SK-N-SH treated with all-trans-retinoic acid at 6 μM for 48 hours (cell line): ENCODE data around the gene LRRC4C.
A peak's percentile ranks its signal among the peaks of the same experiment; 100 is the strongest.

Experiments
- ATAC-seq: fragments of 200-7000 bp; cut with Tn5 transposase; 3 replicates; pipeline ENCODE4 v1.9.1; 2020; ENCODE audit warnings: mild to moderate bottlenecking, moderate library complexity
- ARNTL ChIP-seq: fragments of 450-650 bp; formaldehyde crosslinking; IDR thresholded peaks from 2 replicates; pipeline ENCODE4 v1.5.0; 2020; ENCODE audit warnings: low read depth, mild to moderate bottlenecking, moderate library complexity, borderline replicate concordance
- BACH2 ChIP-seq: fragments of 250-450 bp; sonication (Bioruptor Pico); IDR thresholded peaks from 2 replicates; pipeline ENCODE4 v1.9.0; 2021; ENCODE audit warnings: mild to moderate bottlenecking, borderline replicate concordance
- CSDC2 ChIP-seq: fragments of 250-450 bp; sonication (Bioruptor Pico); IDR thresholded peaks from 2 replicates; pipeline ENCODE4 v1.5.0; 2020; ENCODE audit warnings: mild to moderate bottlenecking, moderate library complexity
- CSRNP3 ChIP-seq: fragments of 250-450 bp; sonication (Bioruptor Pico); IDR thresholded peaks from 2 replicates; pipeline ENCODE4 v1.5.1; 2021; ENCODE audit warnings: mild to moderate bottlenecking, moderate library complexity
- ESRRG ChIP-seq: fragments of 250-450 bp; sonication (Bioruptor Pico); IDR thresholded peaks from 2 replicates; pipeline ENCODE4 v1.6.1; 2021; ENCODE audit warnings: mild to moderate bottlenecking
- GLIS3 ChIP-seq: fragments of 250-450 bp; sonication (Bioruptor Pico); IDR thresholded peaks from 2 replicates; pipeline ENCODE4 v1.5.0; 2020; ENCODE audit warnings: mild to moderate bottlenecking, moderate library complexity
- PATZ1 ChIP-seq: fragments of 250-450 bp; sonication (Bioruptor Pico); IDR thresholded peaks from 2 replicates; pipeline ENCODE4 v1.8.0; 2020; ENCODE audit warnings: mild to moderate bottlenecking, moderate library complexity, borderline replicate concordance
- POU6F1 ChIP-seq: fragments of 250-450 bp; sonication (Bioruptor Pico); IDR thresholded peaks from 2 replicates; pipeline ENCODE4 v1.8.0; 2021; ENCODE audit warnings: low read depth, mild to moderate bottlenecking, moderate library complexity, borderline replicate concordance
- PPARA ChIP-seq: fragments of 250-450 bp; sonication (Bioruptor Pico); IDR thresholded peaks from 2 replicates; pipeline ENCODE4 v1.5.0; 2020; ENCODE audit warnings: mild to moderate bottlenecking, borderline replicate concordance
- RARB ChIP-seq: fragments of 250-450 bp; sonication (Bioruptor Pico); IDR thresholded peaks from 2 replicates; pipeline ENCODE4 v1.8.0; 2021; ENCODE audit warnings: mild to moderate bottlenecking, moderate library complexity
- SNAI2 ChIP-seq: fragments of 250-450 bp; sonication (Bioruptor Pico); IDR thresholded peaks from 2 replicates; pipeline ENCODE4 v1.5.0; 2020; ENCODE audit warnings: mild to moderate bottlenecking, moderate library complexity
- TCF4 ChIP-seq: fragments of 250-450 bp; sonication (Bioruptor Pico); IDR thresholded peaks from 2 replicates; pipeline ENCODE4 v1.8.0; 2021; ENCODE audit warnings: mild to moderate bottlenecking, moderate library complexity, borderline replicate concordance
- TOX ChIP-seq: fragments of 250-450 bp; sonication (Bioruptor Pico); IDR thresholded peaks from 2 replicates; pipeline ENCODE4 v1.8.0; 2021; ENCODE audit warnings: mild to moderate bottlenecking, moderate library complexity, borderline replicate concordance
- ZFP3 ChIP-seq: fragments of 250-450 bp; sonication (Bioruptor Pico); IDR thresholded peaks from 2 replicates; pipeline ENCODE4 v1.5.0; 2020; ENCODE audit warnings: mild to moderate bottlenecking, moderate library complexity
- ZFP30 ChIP-seq: fragments of 450-650 bp; formaldehyde crosslinking; IDR thresholded peaks from 2 replicates; pipeline ENCODE4 v1.5.0; 2022; ENCODE audit warnings: mild to moderate bottlenecking, moderate library complexity
- ZNF565 ChIP-seq: fragments of 450-650 bp; formaldehyde crosslinking; conservative IDR thresholded peaks from 2 replicates; pipeline ENCODE4 v1.5.0; 2020; ENCODE audit warnings: low read depth, mild to moderate bottlenecking, moderate library complexity
- ZNF70 ChIP-seq: fragments of 450-650 bp; formaldehyde crosslinking; IDR thresholded peaks from 2 replicates; pipeline ENCODE4 v1.5.0; 2020; ENCODE audit warnings: mild to moderate bottlenecking, moderate library complexity
- ZNF8 ChIP-seq: fragments of 450-650 bp; formaldehyde crosslinking; IDR thresholded peaks from 2 replicates; pipeline ENCODE4 v1.5.0; 2020; ENCODE audit warnings: mild to moderate bottlenecking, moderate library complexity
- TF ChIP-seq, protein P1 (sequence below): fragments of 250-450 bp; sonication (Bioruptor Pico); IDR thresholded peaks from 2 replicates; pipeline ENCODE4 v1.5.1; 2020; ENCODE audit warnings: low read depth, mild to moderate bottlenecking, moderate library complexity

The LRRC4C gene

GRCh38 chr11:40432358-40432757, 1027.1 kb downstream of the LRRC4C start:
- TF ChIP-seq ZFP30 (CRISPR knock-in tag) (no peak), RARB (CRISPR knock-in tag) (no peak), PATZ1 (no peak), ESRRG (no peak), TOX (CRISPR knock-in tag) (no peak), ZNF565 (CRISPR knock-in tag) (no peak), BACH2 (no peak), TCF4 (CRISPR knock-in tag) (no peak), PPARA (no peak), ZFP3 (no peak), POU6F1 (CRISPR knock-in tag) (no peak)
- TF ChIP-seq, protein P1, sequence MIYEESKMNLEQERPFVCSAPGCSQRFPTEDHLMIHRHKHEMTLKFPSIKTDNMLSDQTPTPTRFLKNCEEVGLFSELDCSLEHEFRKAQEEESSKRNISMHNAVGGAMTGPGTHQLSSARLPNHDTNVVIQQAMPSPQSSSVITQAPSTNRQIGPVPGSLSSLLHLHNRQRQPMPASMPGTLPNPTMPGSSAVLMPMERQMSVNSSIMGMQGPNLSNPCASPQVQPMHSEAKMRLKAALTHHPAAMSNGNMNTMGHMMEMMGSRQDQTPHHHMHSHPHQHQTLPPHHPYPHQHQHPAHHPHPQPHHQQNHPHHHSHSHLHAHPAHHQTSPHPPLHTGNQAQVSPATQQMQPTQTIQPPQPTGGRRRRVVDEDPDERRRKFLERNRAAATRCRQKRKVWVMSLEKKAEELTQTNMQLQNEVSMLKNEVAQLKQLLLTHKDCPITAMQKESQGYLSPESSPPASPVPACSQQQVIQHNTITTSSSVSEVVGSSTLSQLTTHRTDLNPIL (CRISPR knock-in tag) = no peak
- no peak for ATAC-seq

GRCh38 chr11:40425168-40425567, 1034.3 kb downstream of the LRRC4C start:
- peak; percentile 75 for ATAC-seq
- TF ChIP-seq ARNTL (no peak), ESRRG (no peak), TOX (CRISPR knock-in tag) (no peak), SNAI2 (CRISPR knock-in tag) (no peak), PATZ1 (no peak), ZNF70 (CRISPR knock-in tag) (no peak), ZNF565 (CRISPR knock-in tag) (no peak), POU6F1 (CRISPR knock-in tag) (no peak), RARB (CRISPR knock-in tag) (no peak), GLIS3 (CRISPR knock-in tag) (no peak), ZFP3 (no peak), PPARA (no peak), CSDC2 (CRISPR knock-in tag) (no peak), BACH2 (no peak), TCF4 (CRISPR knock-in tag) (no peak), CSRNP3 (CRISPR knock-in tag) (no peak), ZNF8 (CRISPR knock-in tag) (no peak)

GRCh38 chr11:40421208-40421981, 1038.1 kb downstream of the LRRC4C start:
- no peak for ATAC-seq
- TF ChIP-seq ZFP3 (no peak), PATZ1 (no peak), CSDC2 (CRISPR knock-in tag) (no peak), PPARA (no peak), CSRNP3 (CRISPR knock-in tag) (no peak), TOX (CRISPR knock-in tag) (no peak), BACH2 (no peak), ESRRG (no peak), TCF4 (CRISPR knock-in tag) (no peak)
- TF ChIP-seq, protein P1 (CRISPR knock-in tag) = no peak
